Measurements from ENCODE around the gene SH2B3. TPM values are rescaled to one million over a fixed set of nuclear protein-coding genes. Genes with fewer than 3 reads are reported as not detected.
"Not testable (repeated sequence)": the region's sequence is repeated elsewhere in the genome, so short reads cannot be mapped to it uniquely, and the experiment has no call there.

SH2B3 gene
- total RNA-seq, 1 experiment from 2014 or later: 57.1 TPM

DNA sequence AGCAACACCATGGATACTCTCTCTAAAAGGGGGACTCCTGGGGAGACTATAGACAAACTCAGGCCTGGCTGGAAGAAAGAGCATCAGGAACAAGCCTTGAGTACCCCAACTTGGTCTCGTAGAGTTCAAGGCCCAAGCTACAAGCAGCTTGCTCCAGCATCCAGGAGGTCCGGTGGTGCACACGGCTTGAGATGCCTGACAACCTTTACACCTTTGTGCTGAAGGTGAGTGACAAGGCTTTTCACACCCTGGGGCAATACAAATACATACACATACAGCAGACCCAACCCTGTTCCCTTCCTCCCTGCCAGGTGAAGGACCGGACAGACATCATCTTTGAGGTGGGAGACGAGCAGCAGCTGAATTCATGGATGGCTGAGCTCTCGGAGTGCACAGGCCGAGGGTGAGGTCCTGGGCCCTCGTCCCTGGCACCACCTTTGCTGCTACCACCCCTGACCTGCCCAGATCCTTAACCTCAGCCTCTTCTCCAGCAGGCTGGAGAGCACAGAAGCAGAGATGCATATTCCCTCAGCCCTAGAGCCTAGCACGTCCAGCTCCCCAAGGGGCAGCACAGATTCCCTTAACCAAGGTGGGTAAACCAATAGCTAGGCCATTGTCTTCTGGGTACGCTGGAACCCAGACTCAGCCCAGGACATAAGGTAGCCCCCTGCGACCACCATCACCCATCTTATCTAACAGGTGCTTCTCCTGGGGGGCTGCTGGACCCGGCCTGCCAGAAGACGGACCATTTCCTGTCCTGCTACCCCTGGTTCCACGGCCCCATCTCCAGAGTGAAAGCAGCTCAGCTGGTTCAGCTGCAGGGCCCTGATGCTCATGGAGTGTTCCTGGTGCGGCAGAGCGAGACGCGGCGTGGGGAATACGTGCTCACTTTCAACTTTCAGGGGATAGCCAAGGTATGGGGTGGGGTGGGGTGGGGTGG, 41.2 kb downstream of the SH2B3 start:
- in situ Hi-C loops (cut with HindIII; ENCODE audit: low pct_unique_long_range_greater_than_20kb, low sequenced_read_pairs): no loop called here
- no peak for DNase-seq (ENCODE audit: low read depth, low spot score)

DNA sequence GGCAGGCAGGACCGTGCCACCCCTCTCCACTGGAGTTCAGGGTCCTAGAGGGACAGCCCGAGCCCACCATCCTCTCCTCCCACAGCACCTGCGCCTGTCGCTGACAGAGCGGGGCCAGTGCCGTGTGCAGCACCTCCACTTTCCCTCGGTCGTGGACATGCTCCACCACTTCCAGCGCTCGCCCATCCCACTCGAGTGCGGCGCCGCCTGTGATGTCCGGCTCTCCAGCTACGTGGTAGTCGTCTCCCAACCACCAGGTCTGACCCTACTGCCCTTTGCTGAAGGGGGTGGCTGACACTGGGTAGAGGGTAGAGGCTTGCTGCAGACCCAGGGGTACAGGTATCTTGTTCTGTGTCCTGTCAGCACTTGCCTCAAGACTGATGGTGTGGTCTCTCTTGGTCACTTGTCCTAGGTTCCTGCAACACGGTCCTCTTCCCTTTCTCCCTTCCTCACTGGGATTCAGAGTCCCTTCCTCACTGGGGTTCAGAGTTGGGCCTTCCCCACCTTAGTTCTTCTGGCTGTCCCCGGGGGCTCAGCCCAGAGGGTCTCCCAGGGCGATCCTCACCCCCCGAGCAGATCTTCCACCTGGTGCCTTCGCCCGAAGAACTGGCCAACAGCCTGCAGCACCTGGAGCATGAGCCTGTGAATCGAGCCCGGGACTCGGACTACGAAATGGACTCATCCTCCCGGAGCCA, 42.0 kb downstream of the SH2B3 start:
- no peak for DNase-seq (ENCODE audit: low read depth, low spot score)
- in situ Hi-C loops (cut with HindIII; ENCODE audit: low pct_unique_long_range_greater_than_20kb, low sequenced_read_pairs): no loop called here

DNA sequence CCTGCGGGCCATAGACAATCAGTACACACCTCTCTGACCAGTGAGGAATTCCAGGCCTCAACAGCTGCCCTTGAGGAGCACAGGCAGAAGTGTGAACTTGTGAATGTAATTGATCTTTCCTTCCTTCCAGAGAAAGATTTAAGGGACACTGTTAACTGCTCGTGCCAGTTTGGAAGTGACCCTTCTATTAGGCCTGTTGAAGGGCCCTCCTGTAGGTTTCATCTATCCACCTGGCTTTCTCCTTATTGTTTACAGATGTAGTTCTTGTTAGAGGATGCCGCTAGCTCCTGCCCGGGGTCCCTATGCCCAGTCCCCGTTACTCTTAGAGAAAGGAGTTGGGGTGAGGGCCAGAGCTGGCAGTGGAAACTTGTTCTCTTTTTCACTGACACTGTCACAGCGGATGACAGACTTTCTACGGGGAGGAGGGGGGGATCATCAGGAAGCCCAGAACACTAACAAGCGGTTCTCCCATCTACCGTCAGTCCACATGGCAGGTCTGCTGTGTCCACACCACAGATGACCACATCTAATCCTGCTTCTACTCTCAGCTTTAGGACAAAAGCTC, 42.6 kb downstream of the SH2B3 start:
- in situ Hi-C loops (cut with HindIII; ENCODE audit: low pct_unique_long_range_greater_than_20kb, low sequenced_read_pairs): no loop called here
- no peak for DNase-seq (ENCODE audit: low read depth, low spot score)

DNA sequence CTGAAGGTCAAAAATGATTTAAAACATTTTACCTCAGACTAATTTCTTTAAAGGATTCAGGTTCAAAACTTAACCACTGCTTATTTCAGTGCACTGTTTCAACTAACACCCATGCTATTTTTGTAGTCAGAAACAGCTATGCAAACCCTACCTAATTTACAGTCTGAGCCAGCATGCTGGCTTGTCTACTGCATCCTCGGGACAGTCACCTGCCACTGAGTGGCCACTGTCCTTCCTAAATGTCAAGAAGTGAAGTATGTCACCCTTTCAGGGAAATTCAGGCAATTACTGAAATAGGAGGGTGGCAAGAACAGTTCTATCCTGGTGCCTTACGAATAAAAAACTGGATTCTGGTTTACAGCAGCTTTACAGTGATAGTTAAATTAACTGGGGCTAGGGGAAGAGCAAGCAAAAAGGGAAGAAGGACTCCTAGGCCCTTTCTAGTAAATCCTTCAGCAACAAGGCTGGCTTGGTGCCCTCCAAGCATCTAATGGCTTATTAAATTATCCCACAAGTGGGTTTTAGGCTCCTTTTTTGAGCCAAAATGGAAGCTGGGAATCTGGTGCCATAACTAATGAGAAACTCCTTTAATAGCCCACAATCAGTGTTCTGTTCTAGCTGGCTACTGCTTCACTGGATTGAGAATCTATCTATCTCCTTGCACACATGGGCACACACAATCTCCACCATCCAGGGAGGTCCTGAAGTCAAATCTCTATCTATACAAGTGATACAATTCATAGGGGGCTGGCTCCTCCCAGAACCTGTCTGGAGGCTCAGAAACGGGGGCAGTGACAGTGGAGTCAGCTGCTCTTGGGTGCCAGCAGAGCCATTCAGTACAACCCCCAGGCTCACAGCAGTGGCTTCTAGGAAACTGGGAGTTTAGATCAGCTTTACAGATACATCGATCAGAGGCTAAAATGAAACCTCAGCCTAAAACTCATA, 43.4 kb downstream of the SH2B3 start:
- in situ Hi-C loops (cut with HindIII; ENCODE audit: low pct_unique_long_range_greater_than_20kb, low sequenced_read_pairs): no loop called here

DNA sequence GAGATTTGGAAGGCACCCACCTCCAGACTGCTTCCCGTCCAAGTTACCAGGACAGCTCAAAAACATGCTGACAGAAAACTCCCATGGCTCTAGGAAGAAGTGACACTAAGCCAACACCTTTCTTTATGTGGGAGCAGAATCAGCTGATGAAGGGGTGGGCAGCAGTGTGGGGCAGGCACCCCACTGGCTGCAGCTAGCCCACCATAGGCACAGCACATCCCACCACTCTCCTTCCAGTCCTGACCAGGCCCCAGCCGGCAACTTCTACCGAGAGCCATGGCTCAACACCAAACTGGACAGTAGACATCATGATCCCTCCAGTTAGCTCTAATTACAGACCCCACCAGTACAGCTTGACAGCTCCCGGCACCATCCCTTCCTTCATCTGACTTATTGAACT, 45.0 kb downstream of the SH2B3 start:
- in situ Hi-C loops (cut with HindIII; ENCODE audit: low pct_unique_long_range_greater_than_20kb, low sequenced_read_pairs): no loop called here
- no peak for DNase-seq (ENCODE audit: low read depth, low spot score)

More for the DNA sequence above, 43.4 kb downstream of the SH2B3 start:
- no peak for DNase-seq (ENCODE audit: low read depth, low spot score)

DNA sequence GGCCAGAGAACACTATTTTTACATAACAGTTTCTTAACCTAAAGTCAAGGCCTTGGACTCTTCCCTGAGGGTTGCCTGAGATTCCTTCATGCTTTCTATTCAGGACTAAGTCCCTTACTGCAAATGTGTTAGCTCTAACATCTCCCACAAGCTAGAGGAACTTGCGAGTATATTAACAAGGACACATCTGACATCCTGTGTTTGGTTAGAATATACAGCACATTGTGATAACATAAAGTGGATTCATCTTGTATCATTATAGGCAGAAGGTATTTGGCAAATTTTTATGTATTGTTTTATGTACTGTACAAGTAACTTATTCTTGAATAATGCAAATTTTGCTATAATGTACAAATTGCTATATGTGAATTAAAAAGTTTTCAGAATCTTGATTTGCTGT, 45.5 kb downstream of the SH2B3 start:
- in situ Hi-C loops (cut with HindIII; ENCODE audit: low pct_unique_long_range_greater_than_20kb, low sequenced_read_pairs): no loop called here
- no peak for DNase-seq (ENCODE audit: low read depth, low spot score)

DNA sequence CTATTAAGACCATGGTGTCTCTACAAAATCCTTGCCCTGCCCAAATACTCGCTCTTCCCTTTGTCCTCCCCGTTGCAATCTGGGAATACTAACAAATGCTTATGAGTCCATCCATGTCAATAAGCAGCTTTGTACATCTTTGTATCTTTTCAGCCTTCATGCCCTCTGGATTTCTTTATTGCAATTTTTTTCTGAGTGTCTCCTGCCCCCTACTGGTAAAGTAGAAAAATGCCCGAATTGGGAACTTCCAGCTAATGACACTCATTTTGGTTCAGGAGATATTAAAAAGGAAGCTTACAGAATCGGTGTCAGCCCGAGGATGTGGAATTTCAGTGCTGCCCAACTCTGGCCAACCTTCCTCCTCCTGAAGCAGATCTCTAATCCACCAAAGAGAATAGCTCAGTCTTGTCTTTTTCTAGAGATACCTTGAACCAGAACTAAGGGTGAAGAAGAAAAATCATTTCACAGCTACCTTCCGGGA, 46.0 kb downstream of the SH2B3 start:
- in situ Hi-C loops (cut with HindIII; ENCODE audit: low pct_unique_long_range_greater_than_20kb, low sequenced_read_pairs): no loop called here
- DNase-seq (ENCODE audit: low read depth, low spot score): peak; percentile 86

DNA sequence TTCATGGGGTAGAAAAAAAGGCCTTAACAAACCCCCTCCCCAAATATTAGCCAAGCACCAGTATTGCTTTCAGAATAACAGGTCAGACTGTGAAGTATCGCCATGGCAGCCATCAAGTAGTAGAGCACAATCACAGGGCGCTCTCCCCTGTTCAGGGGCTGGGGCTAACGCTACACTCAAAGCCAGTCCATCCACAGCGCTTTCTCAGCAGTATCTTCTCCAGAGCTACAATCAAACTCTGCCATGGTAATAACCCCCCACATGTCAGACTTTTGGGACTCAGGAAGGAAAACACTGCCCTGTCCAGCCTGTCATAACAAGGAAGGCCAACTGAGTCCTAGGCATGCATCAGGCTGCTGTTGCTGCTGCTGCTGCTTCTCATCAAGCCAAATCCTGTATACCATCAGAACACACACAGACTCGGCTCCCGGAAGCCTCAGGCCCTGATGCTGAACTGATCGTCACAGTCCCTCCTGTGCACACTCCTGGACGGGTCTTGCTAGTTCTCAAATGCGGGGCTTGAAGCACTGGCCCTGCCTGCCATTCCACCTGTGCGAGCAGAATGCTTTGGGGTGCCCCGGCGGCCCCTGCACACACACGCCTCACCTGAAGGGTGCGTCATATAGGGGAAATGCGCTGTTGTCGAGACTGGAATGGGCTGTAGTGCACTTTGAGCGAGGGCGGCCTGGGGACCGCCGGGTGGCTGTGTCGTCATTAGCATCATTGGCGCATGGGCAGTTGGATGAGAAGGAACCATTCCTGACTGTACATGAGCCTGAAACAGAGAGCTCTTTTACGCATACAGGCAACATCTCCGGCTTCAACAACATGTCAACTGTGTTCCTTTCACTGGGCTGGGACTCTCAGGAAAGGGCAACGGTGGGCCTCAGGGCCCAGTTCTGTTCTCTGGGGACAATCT, 47.6 kb downstream of the SH2B3 start:
- DNase-seq (ENCODE audit: low read depth, low spot score): no peak
- in situ Hi-C loops (cut with HindIII; ENCODE audit: low pct_unique_long_range_greater_than_20kb, low sequenced_read_pairs): no loop called here

DNA sequence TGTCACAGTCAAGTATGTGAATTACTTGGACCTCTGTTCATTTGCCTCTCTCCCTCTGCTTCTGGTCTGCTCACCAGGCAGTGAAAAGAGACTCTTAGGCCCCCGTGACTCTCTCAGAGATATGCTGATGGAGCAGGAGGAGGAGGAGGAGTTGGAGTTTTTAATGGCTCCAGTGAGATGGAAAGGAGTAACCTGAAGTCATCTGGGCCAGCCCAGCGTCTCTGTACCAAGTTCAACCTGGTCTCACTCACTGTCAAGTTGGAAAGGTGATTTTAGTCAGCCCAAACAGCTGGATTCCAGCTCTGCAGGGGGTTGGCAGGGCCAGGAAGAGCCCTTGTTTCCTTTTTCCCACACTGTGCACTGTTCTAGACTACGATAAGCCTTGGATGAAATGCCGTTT, 48.6 kb downstream of the SH2B3 start:
- DNase-seq (ENCODE audit: low read depth, low spot score): no peak
- in situ Hi-C loops (cut with HindIII; ENCODE audit: low pct_unique_long_range_greater_than_20kb, low sequenced_read_pairs): no loop called here

DNA sequence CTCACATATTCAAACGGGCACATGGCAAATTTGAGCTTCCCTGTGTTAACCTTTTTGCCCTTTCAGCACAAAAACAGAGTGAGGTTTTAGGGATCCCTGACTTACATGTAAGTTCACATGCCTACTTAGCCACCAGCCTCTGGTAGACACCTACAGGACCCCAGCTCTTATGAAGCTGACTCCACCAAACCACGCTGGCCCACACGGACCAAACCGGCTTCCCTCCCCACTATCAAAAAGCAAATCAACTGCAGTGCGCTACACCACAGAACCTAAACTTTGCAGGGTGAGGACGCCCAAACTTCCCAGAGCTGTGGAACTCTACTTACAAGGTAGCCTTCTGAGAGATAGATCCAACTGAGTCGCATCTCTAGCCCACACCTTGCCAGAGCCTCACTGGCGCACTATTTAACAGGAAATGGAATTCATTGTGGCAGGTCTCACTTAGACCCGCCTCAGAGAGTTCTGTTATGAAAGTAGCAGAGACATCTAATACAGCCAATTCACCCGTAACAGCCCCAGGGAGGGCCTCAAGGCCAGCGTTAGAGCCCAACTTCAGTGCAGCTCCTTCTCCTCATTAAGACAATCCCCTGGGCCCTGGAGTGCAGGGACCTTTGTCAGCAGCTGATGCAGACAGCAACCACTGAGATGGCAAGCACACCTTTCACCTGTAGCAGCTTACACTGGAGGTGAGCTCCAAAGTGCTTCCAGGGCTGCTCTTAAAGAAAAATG, 49.2 kb downstream of the SH2B3 start:
- in situ Hi-C loops (cut with HindIII; ENCODE audit: low pct_unique_long_range_greater_than_20kb, low sequenced_read_pairs): no loop called here
- no peak for DNase-seq (ENCODE audit: low read depth, low spot score)

DNA sequence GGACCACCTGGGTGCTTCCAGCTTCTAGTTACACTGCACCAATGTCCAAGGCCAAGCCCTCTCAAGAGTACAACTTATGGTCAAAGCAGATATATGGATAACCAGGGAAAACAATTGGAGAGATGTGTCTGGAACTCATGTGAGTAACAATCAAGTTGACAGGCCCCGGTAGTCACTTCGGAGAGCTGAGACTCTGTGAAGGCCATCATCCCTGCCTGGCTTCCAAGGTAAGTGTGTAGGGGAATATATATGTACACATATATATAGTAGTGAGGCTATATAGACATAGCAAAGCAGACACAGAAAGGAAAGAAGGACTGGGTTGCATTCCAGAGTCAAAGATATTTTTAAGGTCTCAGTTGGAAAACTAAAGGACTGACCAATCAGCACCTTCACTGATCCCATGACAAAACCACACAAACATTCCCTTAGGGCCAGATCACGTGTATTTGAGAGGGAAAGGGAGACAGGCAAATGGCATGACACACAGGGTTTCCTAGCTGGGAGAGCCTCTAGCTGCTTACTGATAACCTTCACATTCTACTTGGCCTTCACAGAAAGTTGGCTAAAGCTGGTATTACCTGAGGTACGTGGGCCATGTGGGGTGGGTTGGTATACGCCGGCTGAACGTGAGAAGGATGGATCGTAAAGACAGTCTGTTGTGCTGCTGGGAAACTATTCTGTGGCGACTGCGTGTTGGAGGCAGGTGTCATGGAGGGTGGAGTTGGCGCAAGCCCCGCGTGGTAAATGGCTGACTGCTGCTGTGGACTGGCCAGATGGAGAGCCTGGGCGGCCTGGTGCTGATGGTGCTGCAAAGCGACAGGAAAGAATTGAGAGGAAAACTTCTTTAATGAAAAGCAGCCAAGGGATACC, 50.0 kb downstream of the SH2B3 start:
- in situ Hi-C loops (cut with HindIII; ENCODE audit: low pct_unique_long_range_greater_than_20kb, low sequenced_read_pairs): no loop called here
- DNase-seq (ENCODE audit: low read depth, low spot score): peak; percentile 48

DNA sequence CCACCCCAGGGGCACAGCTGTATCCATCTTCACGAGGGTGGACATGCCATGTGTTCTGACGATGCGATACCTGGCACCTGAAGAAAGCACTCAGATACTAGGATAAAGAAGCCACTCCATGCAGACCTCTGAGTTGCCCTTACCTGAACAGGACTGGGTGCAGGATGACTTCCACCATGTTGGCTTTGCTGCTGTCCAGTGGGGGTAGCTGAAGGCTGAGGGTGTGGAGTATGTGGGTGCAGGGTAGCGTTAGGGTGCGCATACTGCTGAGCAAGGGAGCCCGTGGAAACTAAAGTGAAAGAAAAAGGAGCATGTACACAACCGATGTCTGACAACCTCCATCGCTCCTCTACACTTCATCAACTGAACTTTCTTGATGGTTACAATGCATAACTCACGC, 51.3 kb downstream of the SH2B3 start:
- in situ Hi-C loops (cut with HindIII; ENCODE audit: low pct_unique_long_range_greater_than_20kb, low sequenced_read_pairs): no loop called here
- no peak for DNase-seq (ENCODE audit: low read depth, low spot score)

DNA sequence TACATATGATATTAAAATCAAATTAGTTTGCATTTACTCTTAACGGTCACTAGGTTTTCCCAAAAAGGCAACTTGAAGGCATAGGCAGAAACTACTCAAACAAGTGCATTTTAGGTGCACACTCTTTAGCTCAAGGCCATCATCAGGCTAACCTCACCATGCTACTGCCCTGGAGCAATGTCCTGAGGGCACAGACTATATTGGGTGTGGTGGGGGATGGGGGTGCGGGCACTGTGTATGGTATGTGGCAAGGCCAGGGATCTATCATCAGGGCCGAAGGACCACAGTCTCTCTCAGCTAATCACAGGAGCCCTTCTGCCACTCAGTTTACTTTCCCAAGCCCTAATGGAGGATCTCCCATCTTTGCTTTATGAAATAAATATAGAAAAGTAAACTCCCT, 51.9 kb downstream of the SH2B3 start:
- no peak for DNase-seq (ENCODE audit: low read depth, low spot score)
- in situ Hi-C loops (cut with HindIII; ENCODE audit: low pct_unique_long_range_greater_than_20kb, low sequenced_read_pairs): no loop called here

DNA sequence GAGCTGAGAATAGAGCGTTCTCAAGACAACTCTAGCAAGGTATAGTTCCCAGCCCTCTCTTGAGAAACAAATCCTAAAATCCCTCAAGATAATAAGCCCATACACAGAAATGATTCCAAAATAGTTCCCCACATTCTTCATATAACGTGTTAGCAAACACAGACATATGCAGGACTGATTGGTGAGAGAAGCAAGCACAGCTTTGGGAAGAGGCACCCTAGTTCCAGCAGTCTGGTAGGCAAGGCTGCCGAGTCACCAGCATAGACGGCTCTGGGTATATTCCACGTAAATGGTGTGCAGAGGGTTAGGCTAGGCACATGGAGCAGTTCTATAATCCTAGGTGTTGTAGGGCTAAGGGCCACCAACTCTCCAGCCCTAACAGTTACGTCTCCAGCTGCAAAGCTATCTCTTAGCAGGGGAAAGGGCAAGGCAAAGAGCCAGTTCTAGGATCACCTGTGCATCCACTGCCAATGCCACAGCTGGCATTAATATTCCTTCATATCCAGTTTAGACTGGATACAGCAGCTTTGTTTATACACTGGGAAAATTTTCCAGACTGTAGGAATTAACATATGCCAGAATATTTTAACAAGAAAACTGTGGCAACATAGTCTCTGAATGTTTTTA, 52.9 kb downstream of the SH2B3 start:
- in situ Hi-C loops (cut with HindIII; ENCODE audit: low pct_unique_long_range_greater_than_20kb, low sequenced_read_pairs): no loop called here
- DNase-seq (ENCODE audit: low read depth, low spot score): no peak

DNA sequence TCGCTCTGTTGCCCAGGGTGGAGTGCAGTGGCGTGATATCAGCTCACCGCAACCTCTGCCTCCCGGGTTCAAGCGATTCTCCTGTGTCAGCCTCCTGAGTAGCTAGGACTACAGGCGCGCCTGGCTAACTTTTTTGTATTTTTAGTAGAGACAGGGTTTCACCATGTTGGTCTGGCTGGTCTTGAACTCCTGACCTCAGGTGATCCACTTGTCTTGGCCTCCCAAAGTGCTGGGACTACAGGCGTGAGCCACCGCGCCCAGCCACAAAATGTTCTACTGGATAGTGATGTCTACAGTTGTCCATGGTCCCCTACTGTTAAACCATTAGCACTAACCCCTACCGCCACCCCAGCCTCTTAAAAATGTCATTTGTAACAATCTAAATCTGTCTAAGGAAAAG, 54.4 kb downstream of the SH2B3 start:
- DNase-seq (ENCODE audit: low read depth, low spot score); in situ Hi-C loops (cut with HindIII; ENCODE audit: low pct_unique_long_range_greater_than_20kb, low sequenced_read_pairs): not testable (repeated sequence)

Measured in SK-MEL-5 (cell line).